Breast epithelium (tissue), 4 donors: Measurements from ENCODE around the gene SLC22A23. TPM values are rescaled to one million over a fixed set of nuclear protein-coding genes. Genes with fewer than 3 reads are reported as not detected.

Experiments used
- DNase-seq, 2 donors: peaks; one replicate each; pipeline ENCODE4 v3.0.0-alpha.2; 2019; ENCODE audit warnings: low spot score in 2 of 2
- H3K27ac ChIP-seq, 2 donors: fragments of 200-600 bp; sonication (generic) in 1 of 2; one replicate each; pipeline ENCODE4 v1.5.1; 2016 to 2019; ENCODE audit warnings: mild to moderate bottlenecking in 1 of 2
- H3K27me3 ChIP-seq, 2 donors: fragments of 200-600 bp; sonication (generic) in 1 of 2; one replicate each; pipeline versions ENCODE4 v1.5.1 to v1.6.0; 2017 to 2019; ENCODE audit warnings: control low read depth in 1 of 2, mild to moderate bottlenecking in 1 of 2
- H3K36me3 ChIP-seq: fragments of 200-600 bp; one replicate; pipeline ENCODE4 v1.5.1; 2019
- H3K4me1 ChIP-seq, 2 donors: fragments of 200-600 bp; sonication (generic); one replicate each; pipeline ENCODE4 v1.5.1; 2016 to 2019; ENCODE audit warnings: control low read depth in 1 of 2
- H3K4me3 ChIP-seq, 3 donors: fragments of 200-600 bp; sonication (generic); 1 replicate in 2 of 3; 2 replicates in 1 of 3; pipeline ENCODE4 v1.5.1; 2016 to 2019; ENCODE audit warnings: mild to moderate bottlenecking in 3 of 3, moderate library complexity in 2 of 3
- H3K9me3 ChIP-seq, 2 donors: fragments of 200-600 bp; sonication (generic) in 1 of 2; one replicate each; pipeline ENCODE4 v1.5.1; 2016 to 2019; ENCODE audit warnings: control low read depth in 1 of 2
- CTCF ChIP-seq, 3 donors: fragments of 450-650 bp; IDR thresholded peaks; one replicate each; pipeline ENCODE4 v1.5.1; 2016 to 2017; ENCODE audit warnings: antibody characterized with exemption in 3 of 3, mild to moderate bottlenecking in 3 of 3, moderate library complexity in 3 of 3
- POLR2A ChIP-seq: fragments of 450-650 bp; IDR thresholded peaks from one replicate; pipeline ENCODE4 v1.6.1; 2016; ENCODE audit warnings: antibody characterized with exemption, mild to moderate bottlenecking, moderate library complexity
- POLR2AphosphoS5 ChIP-seq, 3 donors: sonication (generic); formaldehyde crosslinking; IDR thresholded peaks; one replicate each; pipeline ENCODE4 v1.6.1; 2017; ENCODE audit warnings: antibody characterized with exemption in 3 of 3
- intact Hi-C: fragments of 100-400 bp; cut with DNase I; formaldehyde crosslinking; loops from one replicate; pipeline ENCODE4 v1.15.1; 2023; ENCODE audit warnings: low total_unique reads
- total RNA-seq, 3 donors: library from RNA; depleted of rRNA; stranded (reverse); fragments of >200 nt; gene quantifications; one replicate each; pipeline ENCODE4 v1.1.0, GENCODE V29; 2016

The SLC22A23 gene
- total RNA-seq, 3 donors from 2014 or later: 10.9 to 26.3 (median 22.9) TPM

DNA sequence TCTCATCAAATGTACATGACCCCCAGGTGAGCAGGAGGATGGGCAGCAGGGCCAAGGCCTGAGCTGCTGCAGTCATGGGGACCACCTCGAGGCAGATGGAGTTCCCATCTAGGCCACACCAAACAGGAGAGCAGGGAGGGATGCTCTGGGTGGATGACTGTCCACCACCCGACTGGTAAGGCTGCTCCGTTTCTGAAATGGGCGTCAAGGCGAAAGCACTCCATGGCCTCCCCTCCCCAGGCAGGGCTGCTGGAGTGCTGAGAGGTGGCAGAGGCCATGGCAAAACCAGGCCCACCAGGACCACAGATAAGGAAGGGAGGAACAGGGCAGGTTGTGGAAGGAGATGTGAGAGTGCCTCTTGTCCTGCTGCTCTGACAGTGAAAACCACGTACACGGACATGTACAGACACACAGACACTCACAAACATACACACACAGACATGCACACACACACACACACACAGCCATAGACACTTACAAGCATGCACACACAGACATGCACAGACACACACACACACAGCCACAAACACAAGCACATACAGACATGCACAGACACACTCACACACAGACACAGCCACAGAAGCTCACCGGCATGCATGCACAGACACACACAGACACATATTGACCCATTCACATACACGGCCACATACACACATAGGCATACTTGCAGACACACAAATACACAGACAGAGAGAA, 104.9 kb downstream of the SLC22A23 start:
- no peak for DNase-seq
- peaks cover 0 to 8% of the 10 kb centered on the region in 2 donors for H3K4me1 ChIP-seq
- no peaks in the 10 kb centered on the region for H3K36me3 ChIP-seq
- intact Hi-C loops: no loop called here
- H3K27ac ChIP-seq: peak overlapping the region; percentile 25 to 30
- H3K4me3 ChIP-seq: no peak overlapping the region
- TF ChIP-seq CTCF (IDR thresholded peaks at IDR 0.05) (no peak), POLR2A (no peak), POLR2AphosphoS5 (IDR thresholded peaks at IDR 0.05) (no peak)
- no peaks in the 10 kb centered on the region for H3K27me3 ChIP-seq
- H3K9me3 ChIP-seq: no peaks in the 10 kb centered on the region

DNA sequence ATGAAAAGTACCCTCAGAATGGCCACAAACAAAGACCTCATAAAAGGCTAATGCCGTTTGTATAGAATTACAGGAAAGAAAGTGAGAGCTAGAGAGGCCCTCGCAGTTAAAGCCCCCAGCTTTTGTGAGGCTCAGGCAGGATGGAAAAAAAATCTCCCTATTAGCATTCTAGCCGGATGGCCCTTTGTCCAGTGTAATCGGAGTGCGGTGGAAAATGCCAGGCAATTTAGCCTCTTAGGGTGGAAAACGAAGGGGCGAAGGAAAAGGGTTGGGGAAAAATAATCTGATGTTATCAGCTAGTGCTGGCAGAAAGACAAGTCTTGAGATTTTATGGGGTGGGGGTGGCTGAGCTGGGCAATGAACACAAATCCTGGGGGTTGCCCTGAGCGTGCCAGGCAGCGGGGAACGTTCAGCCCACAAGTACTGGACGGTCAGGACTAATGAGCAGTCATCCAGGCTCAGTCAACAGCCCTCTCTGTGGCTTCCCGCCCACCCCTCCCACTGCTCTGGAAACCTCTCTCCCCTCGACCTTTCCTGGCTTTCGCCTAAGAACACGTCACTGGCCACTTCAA, 105.7 kb downstream of the SLC22A23 start:
- no peak for DNase-seq
- Histone ChIP-seq H3K27me3 (no peaks in the 10 kb centered on the region), H3K27ac (peak overlapping the region; percentile 25 to 30), H3K4me1 (peaks cover 0 to 8% of the 10 kb centered on the region in 2 donors), H3K36me3 (no peaks in the 10 kb centered on the region), H3K9me3 (no peaks in the 10 kb centered on the region), H3K4me3 (no peak overlapping the region)
- TF ChIP-seq POLR2AphosphoS5 (IDR thresholded peaks at IDR 0.05): no peak
- intact Hi-C loops: no loop called here

DNA sequence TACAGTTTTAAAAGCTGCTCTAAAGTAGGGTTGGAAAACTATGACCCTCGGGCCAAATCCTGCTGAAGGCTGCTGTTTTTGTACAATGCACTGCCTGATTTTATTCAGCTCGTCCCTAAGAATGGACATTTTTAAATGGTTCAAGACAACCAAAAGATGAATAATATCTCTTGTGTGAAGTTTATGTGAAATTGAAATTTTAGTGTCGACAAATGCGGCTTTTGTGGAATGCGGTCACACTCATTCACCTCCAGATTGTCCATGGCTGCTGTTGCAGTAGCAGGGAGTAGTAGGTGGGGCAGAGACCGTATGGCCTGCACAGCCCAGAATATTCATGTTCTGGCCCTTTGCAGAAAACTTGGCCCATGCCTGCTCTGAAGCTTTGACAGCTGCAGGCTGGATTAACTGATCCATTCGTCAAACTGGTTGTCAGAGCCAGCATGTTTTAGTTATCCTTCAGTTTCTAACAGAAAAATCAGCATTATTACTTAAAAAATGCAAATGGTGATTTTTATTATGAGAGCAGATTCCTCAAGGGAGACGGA, 106.5 kb downstream of the SLC22A23 start:
- Histone ChIP-seq H3K9me3 (no peaks in the 10 kb centered on the region), H3K36me3 (no peaks in the 10 kb centered on the region), H3K27ac (no peak overlapping the region), H3K27me3 (no peaks in the 10 kb centered on the region), H3K4me1 (peaks cover 0 to 8% of the 10 kb centered on the region in 2 donors), H3K4me3 (no peak overlapping the region)
- intact Hi-C loops: no loop called here
- DNase-seq: no peak
- TF ChIP-seq POLR2A (no peak), CTCF (IDR thresholded peaks at IDR 0.05) (no peak), POLR2AphosphoS5 (IDR thresholded peaks at IDR 0.05) (no peak)

- Histone ChIP-seq H3K4me1 (peaks cover 0 to under 1% of the 10 kb centered on the region in 2 donors), H3K4me3 (no peak overlapping the region), H3K27ac (no peak overlapping the region), H3K9me3 (no peaks in the 10 kb centered on the region), H3K27me3 (no peaks in the 10 kb centered on the region), H3K36me3 (no peaks in the 10 kb centered on the region)
- intact Hi-C loops: no loop called here
- no peak for DNase-seq
- TF ChIP-seq POLR2AphosphoS5 (IDR thresholded peaks at IDR 0.05): no peak
- TF ChIP-seq CTCF (IDR thresholded peaks at IDR 0.05): no peak
- no peak for TF ChIP-seq POLR2A
These were observed 107.2 kb downstream of the SLC22A23 start for GRCh38 chr6:3349388-3350251.

DNA sequence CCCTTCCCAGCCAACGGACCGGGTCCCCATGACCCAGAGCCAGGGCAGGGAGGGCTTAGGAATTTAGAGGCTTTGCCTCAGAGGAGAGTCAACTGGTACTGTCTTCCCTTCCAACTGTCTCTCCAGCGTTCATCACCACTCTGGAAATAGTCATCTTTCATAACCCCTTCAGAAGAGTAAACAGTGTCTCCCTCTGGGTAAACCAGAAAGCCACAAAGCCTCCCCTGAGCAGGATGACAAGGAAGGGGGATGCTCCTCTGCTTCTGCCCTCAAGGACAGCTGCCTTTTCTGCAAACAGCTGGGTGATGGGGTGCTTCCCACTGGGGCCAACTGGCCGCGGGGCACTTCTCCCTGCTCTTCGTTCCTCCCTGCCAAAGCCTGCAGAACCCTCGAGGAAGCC, 108.0 kb downstream of the SLC22A23 start:
- Histone ChIP-seq H3K27me3 (no peaks in the 10 kb centered on the region), H3K4me1 (no peaks in the 10 kb centered on the region), H3K9me3 (no peaks in the 10 kb centered on the region), H3K27ac (no peak overlapping the region), H3K36me3 (no peaks in the 10 kb centered on the region), H3K4me3 (no peak overlapping the region)
- no peak for TF ChIP-seq CTCF (IDR thresholded peaks at IDR 0.05)
- TF ChIP-seq POLR2A: no peak
- TF ChIP-seq POLR2AphosphoS5 (IDR thresholded peaks at IDR 0.05): no peak
- no peak for DNase-seq
- intact Hi-C loops: no loop called here
